ENCODE measurements around the gene GCNT4. TPM values are rescaled to one million over a fixed set of nuclear protein-coding genes. Genes with fewer than 3 reads are reported as not detected.

GCNT4 gene
- total RNA-seq, 1 experiment from 2014 or later = 0.63 TPM

DNA sequence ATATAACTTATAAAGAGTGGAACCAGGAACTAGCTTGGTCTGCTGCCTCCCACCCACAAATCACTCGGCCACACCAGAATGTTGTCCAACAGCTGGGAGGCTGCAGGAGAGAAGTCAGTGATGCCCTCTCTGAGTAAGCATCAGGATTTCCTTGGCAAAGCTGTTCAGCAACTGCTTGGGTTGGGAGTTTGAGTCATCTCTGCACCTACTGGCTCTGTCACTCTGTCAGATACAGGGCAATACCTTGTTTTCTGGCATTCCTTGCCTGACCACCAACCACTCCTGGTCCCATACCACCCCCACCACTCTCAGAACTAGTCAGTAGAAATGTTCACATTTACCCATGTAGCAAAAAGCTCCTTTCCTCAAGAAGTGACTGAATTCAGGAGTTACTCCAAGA is 36.8 kb upstream of the GCNT4 start:
- no peaks in the 10 kb centered on the region for H3K23me2 ChIP-seq (ENCODE audit: insufficient read length, low read depth, low read length, poor library complexity, severe bottlenecking)
- no peaks in the 10 kb centered on the region for H3K27me3 Mint-ChIP-seq (ENCODE audit: low read depth)
- no peak overlapping the region for H4K91ac ChIP-seq (ENCODE audit: insufficient read length, low read depth, low read length)
- H2AK5ac ChIP-seq (ENCODE audit: insufficient read length, low read length) = no peak overlapping the region
- H3K79me1 ChIP-seq (ENCODE audit: insufficient read depth, low read depth, low read length, poor library complexity, severe bottlenecking) = no peaks in the 10 kb centered on the region
- no peak overlapping the region for H2BK15ac ChIP-seq (ENCODE audit: low read depth, low read length)
- H3K27ac ChIP-seq (ENCODE audit: insufficient read length, low read depth, low read length) = no peak overlapping the region
- H3K27ac Mint-ChIP-seq = peak overlapping the region in 1 of 3 experiments; percentile 73; a peak in 1 of 7 replicates
- no peak overlapping the region for H3K18ac ChIP-seq (ENCODE audit: insufficient read length, low read depth, low read length)
- H3K56ac ChIP-seq (ENCODE audit: insufficient read length, low read depth, low read length) = no peak overlapping the region
- no peaks in the 10 kb centered on the region for H3K27me3 ChIP-seq (ENCODE audit: insufficient read depth, low read length)
- H3K23ac ChIP-seq (ENCODE audit: insufficient read length, low read depth, low read length) = no peak overlapping the region
- no peak overlapping the region for H2BK12ac ChIP-seq (ENCODE audit: insufficient read length, low read depth, low read length)
- H3K79me2 ChIP-seq (ENCODE audit: insufficient read depth, low read length) = no peaks in the 10 kb centered on the region
- TF ChIP-seq, protein P1, sequence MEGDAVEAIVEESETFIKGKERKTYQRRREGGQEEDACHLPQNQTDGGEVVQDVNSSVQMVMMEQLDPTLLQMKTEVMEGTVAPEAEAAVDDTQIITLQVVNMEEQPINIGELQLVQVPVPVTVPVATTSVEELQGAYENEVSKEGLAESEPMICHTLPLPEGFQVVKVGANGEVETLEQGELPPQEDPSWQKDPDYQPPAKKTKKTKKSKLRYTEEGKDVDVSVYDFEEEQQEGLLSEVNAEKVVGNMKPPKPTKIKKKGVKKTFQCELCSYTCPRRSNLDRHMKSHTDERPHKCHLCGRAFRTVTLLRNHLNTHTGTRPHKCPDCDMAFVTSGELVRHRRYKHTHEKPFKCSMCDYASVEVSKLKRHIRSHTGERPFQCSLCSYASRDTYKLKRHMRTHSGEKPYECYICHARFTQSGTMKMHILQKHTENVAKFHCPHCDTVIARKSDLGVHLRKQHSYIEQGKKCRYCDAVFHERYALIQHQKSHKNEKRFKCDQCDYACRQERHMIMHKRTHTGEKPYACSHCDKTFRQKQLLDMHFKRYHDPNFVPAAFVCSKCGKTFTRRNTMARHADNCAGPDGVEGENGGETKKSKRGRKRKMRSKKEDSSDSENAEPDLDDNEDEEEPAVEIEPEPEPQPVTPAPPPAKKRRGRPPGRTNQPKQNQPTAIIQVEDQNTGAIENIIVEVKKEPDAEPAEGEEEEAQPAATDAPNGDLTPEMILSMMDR (conservative IDR thresholded peaks at IDR 0.05) = no peak
- H3K9me3 ChIP-seq (ENCODE audit: control insufficient read depth, low read depth, low read length) = no peaks in the 10 kb centered on the region
- no peak overlapping the region for H4K5ac ChIP-seq (ENCODE audit: insufficient read length, low read depth, low read length)
- no peaks in the 10 kb centered on the region for H3K4me1 ChIP-seq (ENCODE audit: insufficient read depth, low read length)
- no peaks in the 10 kb centered on the region for H4K20me1 ChIP-seq (ENCODE audit: control insufficient read depth, insufficient read depth, insufficient read length)
- H3T11ph ChIP-seq (ENCODE audit: low read length) = no peak overlapping the region
- no peak overlapping the region for H4K8ac ChIP-seq (replicated peaks; ENCODE audit: insufficient read length, low read depth, low read length)
- H2BK120ac ChIP-seq (ENCODE audit: low read depth, low read length, poor library complexity, severe bottlenecking) = no peak overlapping the region
- H2BK20ac ChIP-seq (ENCODE audit: low read depth, low read length, poor library complexity, severe bottlenecking) = no peak overlapping the region
- no peaks in the 10 kb centered on the region for H3K36me3 Mint-ChIP-seq (ENCODE audit: insufficient read depth in 1 of 3, low read depth in 3 of 3)
- no peak overlapping the region for H3K4me2 ChIP-seq (ENCODE audit: insufficient read depth, insufficient read length, low read length)
- H3K14ac ChIP-seq (ENCODE audit: insufficient read depth, low read length) = no peak overlapping the region
- H2AFZ ChIP-seq (ENCODE audit: low read length) = no peak overlapping the region
- H3K9ac ChIP-seq (ENCODE audit: extremely low read depth, insufficient read length, low read length) = no peak overlapping the region
- H2BK5ac ChIP-seq (ENCODE audit: insufficient read length, low read length) = no peak overlapping the region
- WGBS (ENCODE audit: extremely low coverage, insufficient read length, low lambda C conversion rate) = no CpG with 5 or more reads among the region's 1 CpG
- H3K4ac ChIP-seq (ENCODE audit: low read depth, low read length) = no peak overlapping the region
- no peak for DNase-seq
- peaks cover 2 to 8% of the 10 kb centered on the region in 2 experiments; a peak in 2 of 4 replicates for H3K4me1 Mint-ChIP-seq
- H3K4me3 Mint-ChIP-seq = no peak overlapping the region
- H3K9me3 Mint-ChIP-seq = no peaks in the 10 kb centered on the region
